RWPE2 (cell line): Measurements from ENCODE around the gene CDH4.

Experiments
- ATAC-seq: fragments of 200-7000 bp; cut with Tn5 transposase; 3 replicates; pipeline ENCODE4 v1.9.1; 2021; ENCODE audit warnings: low read depth
- DNase-seq: peaks from one replicate; pipeline ENCODE4 v3.0.0-alpha.2; 2020; ENCODE audit warnings: low spot score
- H3K27ac ChIP-seq: fragments of 450-650 bp; 2 replicates; pipeline ENCODE4 v1.5.1; 2017; ENCODE audit warnings: mild to moderate bottlenecking; ENCODE audit not compliant: poor library complexity, severe bottlenecking
- H3K27me3 ChIP-seq: fragments of 250-450 bp; sonication (Bioruptor Pico); 2 replicates; pipeline ENCODE4 v1.5.1; 2021; ENCODE audit warnings: mild to moderate bottlenecking, moderate library complexity; ENCODE audit not compliant: insufficient read depth, poor library complexity, severe bottlenecking
- H3K36me3 ChIP-seq: fragments of 250-450 bp; sonication (Bioruptor Pico); 2 replicates; pipeline ENCODE4 v1.5.1; 2020; ENCODE audit warnings: low read depth, mild to moderate bottlenecking, moderate library complexity
- H3K4me1 ChIP-seq: fragments of 250-450 bp; sonication (Bioruptor Pico); 2 replicates; pipeline ENCODE4 v1.5.1; 2021; ENCODE audit warnings: mild to moderate bottlenecking, moderate library complexity; ENCODE audit not compliant: insufficient read depth, poor library complexity, severe bottlenecking
- H3K4me3 ChIP-seq: fragments of 250-450 bp; sonication (Bioruptor Pico); 2 replicates; pipeline ENCODE4 v1.5.1; 2021; ENCODE audit warnings: mild to moderate bottlenecking, moderate library complexity; ENCODE audit not compliant: severe bottlenecking
- H3K9me3 ChIP-seq: fragments of 250-450 bp; sonication (Bioruptor Pico); 2 replicates; pipeline ENCODE4 v1.5.1; 2021; ENCODE audit warnings: mild to moderate bottlenecking, moderate library complexity; ENCODE audit not compliant: severe bottlenecking
- TF ChIP-seq, protein P1 (sequence below): fragments of 450-650 bp; IDR thresholded peaks from one replicate; pipeline ENCODE4 v1.5.1; 2017; ENCODE audit warnings: mild to moderate bottlenecking, moderate library complexity; ENCODE audit not compliant: poor library complexity, severe bottlenecking

The CDH4 gene

DNA sequence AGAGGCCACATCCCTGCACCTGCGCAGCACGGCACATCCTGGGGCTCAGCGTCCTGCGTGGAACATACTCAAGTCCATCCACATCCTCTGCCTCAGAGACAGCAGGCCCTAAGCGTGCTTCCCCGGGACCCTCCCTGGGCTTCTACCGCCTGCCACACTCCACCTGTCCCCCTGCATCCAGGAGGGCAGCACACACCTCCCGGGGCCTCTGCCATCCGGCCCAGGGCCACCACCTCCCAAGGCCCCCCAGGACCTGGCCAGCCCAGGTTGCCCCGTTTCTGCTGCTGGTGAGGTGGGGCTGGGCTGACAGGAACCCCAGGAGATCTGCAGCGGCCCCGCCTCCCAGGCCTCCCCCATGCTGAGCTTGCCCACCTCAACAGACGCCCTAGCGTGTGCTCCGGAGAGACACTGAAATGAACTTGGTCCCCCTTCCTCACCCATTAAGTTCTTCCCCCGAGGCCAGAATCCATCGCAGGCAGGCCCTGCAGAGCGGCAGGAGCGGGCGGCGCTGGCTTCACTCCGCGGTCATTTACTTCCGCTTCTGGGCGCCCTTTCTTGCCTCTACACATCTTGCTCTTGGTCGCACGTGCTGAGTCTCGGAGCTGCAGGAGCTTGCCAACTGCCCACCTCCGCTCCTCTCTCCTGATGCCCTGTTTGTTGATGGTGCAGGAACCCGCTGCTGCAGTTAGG is 578.3 kb downstream of the CDH4 start:
- DNase-seq (no peak), ATAC-seq (no peak)
- Histone ChIP-seq H3K4me1 (no peaks in the 10 kb centered on the region), H3K27me3 (no peaks in the 10 kb centered on the region), H3K27ac (no peak overlapping the region), H3K36me3 (no peaks in the 10 kb centered on the region), H3K4me3 (no peak overlapping the region), H3K9me3 (no peaks in the 10 kb centered on the region)
- TF ChIP-seq, protein P1, sequence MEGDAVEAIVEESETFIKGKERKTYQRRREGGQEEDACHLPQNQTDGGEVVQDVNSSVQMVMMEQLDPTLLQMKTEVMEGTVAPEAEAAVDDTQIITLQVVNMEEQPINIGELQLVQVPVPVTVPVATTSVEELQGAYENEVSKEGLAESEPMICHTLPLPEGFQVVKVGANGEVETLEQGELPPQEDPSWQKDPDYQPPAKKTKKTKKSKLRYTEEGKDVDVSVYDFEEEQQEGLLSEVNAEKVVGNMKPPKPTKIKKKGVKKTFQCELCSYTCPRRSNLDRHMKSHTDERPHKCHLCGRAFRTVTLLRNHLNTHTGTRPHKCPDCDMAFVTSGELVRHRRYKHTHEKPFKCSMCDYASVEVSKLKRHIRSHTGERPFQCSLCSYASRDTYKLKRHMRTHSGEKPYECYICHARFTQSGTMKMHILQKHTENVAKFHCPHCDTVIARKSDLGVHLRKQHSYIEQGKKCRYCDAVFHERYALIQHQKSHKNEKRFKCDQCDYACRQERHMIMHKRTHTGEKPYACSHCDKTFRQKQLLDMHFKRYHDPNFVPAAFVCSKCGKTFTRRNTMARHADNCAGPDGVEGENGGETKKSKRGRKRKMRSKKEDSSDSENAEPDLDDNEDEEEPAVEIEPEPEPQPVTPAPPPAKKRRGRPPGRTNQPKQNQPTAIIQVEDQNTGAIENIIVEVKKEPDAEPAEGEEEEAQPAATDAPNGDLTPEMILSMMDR, result no peak

DNA sequence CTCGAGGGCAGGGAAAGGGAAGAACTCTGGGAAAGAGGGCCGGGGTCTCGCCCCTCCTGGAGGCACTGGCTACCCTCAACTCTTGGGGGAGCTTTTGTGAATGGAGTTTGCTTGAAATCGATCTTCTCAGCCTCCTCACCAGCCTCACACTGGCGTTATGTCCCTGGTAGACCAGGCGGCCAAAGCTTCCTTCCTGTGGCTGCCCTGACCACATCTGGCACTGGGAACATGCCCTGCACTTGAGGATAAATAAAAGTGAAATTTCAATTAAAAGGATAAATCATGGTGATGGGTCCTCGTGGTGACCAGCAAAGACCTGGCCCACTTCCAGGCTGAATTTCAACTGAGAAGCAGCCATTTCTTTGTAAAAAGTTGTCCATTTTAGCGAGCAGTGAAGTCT is 578.9 kb downstream of the CDH4 start:
- H3K27me3 ChIP-seq, result no peaks in the 10 kb centered on the region
- DNase-seq, result no peak
- H3K4me3 ChIP-seq, result no peak overlapping the region
- H3K27ac ChIP-seq, result no peak overlapping the region
- ATAC-seq, result no peak
- no peaks in the 10 kb centered on the region for H3K36me3 ChIP-seq
- H3K9me3 ChIP-seq, result no peaks in the 10 kb centered on the region
- TF ChIP-seq, protein P1, result no peak
- no peaks in the 10 kb centered on the region for H3K4me1 ChIP-seq

DNA sequence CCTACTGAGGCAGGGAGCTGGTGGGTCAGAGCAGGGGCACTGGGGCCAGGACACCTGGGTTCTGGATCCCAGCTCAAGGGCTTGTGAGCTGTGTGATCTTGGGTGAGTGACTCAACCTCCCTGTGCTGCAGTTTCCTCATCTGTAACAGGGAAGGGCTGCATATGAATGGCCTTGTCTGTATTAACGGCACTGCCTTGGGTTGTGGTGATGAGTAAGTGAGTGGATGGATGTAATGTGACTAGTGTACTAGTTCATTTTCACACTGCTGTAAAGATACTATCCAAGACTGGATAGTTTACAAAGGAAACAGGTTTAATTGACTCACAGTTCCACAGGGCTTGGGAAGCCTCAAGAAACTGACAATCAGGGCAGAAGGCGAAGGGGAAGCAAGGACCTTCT is 580.1 kb downstream of the CDH4 start:
- Histone ChIP-seq H3K36me3 (no peaks in the 10 kb centered on the region), H3K27ac (no peak overlapping the region), H3K4me3 (no peak overlapping the region), H3K4me1 (no peaks in the 10 kb centered on the region), H3K9me3 (no peaks in the 10 kb centered on the region), H3K27me3 (no peaks in the 10 kb centered on the region)
- DNase-seq (no peak), ATAC-seq (no peak; the same call in 2 of the 3 replicates)
- TF ChIP-seq, protein P1, result no peak

DNA sequence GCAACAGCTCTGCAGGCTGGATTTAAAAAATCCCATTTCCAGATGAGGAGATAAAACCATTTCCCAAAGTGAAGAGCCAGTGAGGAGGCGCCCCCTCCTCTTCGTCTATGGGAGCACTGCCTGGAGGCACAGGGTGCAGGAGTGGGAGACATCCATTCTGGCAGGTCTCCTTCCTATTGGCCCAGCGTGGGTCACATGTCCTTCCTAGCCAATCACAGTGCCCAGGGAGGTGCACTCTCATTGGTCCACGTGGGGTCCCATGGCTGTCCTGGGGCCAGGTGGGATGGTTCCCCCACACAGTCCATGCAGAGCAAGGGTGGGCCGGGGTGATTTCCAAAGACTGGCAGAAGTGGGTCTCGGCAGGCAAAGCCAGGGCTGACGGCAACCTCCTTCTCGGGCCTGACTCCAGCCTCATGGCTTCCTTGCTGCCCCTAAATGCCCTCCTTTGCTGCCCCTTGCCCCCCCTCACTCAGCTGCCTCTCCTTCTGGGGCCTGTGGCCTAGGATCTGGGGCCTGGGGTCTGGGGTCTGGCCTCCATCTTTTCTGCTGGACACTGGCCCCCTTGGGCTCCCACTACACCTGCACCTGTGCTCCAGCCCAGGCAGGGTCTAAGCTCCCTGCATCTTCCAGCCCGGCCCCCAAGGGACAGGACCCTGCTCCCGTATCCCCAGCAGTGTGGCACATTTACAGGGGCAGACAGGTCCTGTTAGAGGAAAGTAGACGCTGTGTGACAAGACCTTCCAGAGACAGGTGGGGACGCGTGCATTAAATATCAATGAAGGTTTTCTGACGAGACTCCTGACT is 581.9 kb downstream of the CDH4 start:
- ATAC-seq (no peak), DNase-seq (no peak)
- Histone ChIP-seq H3K4me1 (no peaks in the 10 kb centered on the region), H3K4me3 (no peak overlapping the region), H3K27me3 (no peaks in the 10 kb centered on the region), H3K9me3 (no peaks in the 10 kb centered on the region), H3K27ac (no peak overlapping the region), H3K36me3 (no peaks in the 10 kb centered on the region)
- TF ChIP-seq, protein P1, result no peak

GRCh38 chr20:61835301-61835700 is 583.2 kb downstream of the CDH4 start:
- TF ChIP-seq, protein P1, result no peak
- no peaks in the 10 kb centered on the region for H3K36me3 ChIP-seq
- H3K9me3 ChIP-seq, result no peaks in the 10 kb centered on the region
- no peak overlapping the region for H3K27ac ChIP-seq
- no peaks in the 10 kb centered on the region for H3K27me3 ChIP-seq
- H3K4me3 ChIP-seq, result no peak overlapping the region
- H3K4me1 ChIP-seq, result no peaks in the 10 kb centered on the region
- ATAC-seq, result peak; percentile 17; the same call in 2 of the 3 replicates
- no peak for DNase-seq
